Spleen (tissue), 7 donors: ENCODE measurements around the gene TMEM52B.

Experiments used
- POLR2A ChIP-seq, 3 donors: fragments of 450-650 bp; IDR thresholded peaks; one replicate each; pipeline ENCODE4 v1.5.1; 2017; ENCODE audit warnings: antibody characterized with exemption in 3 of 3, mild to moderate bottlenecking in 1 of 3
- TF ChIP-seq, protein P1 (sequence below), 11 experiments: fragments of 200-600 bp in 7 of 11; fragments of 450-650 bp in 4 of 11; sonication (generic) in 4 of 11; IDR thresholded peaks in 8 of 11; conservative IDR thresholded peaks in 3 of 11; 1 replicate in 7 of 11; 2 replicates in 4 of 11; pipeline versions ENCODE4 v1.4.0 to v1.8.0; 2016 to 2021; ENCODE audit warnings: antibody characterized with exemption in 11 of 11, inconsistent platforms in 4 of 11, mild to moderate bottlenecking in 1 of 11
- donor health status: DM: no; HTN: no; CAD: no; lungs with moderate emphysema.
- donor health status: DM: no; HTN: no; CAD: no.
- donor health status: DM: no; HTN: no; CAD: no.

DNA sequence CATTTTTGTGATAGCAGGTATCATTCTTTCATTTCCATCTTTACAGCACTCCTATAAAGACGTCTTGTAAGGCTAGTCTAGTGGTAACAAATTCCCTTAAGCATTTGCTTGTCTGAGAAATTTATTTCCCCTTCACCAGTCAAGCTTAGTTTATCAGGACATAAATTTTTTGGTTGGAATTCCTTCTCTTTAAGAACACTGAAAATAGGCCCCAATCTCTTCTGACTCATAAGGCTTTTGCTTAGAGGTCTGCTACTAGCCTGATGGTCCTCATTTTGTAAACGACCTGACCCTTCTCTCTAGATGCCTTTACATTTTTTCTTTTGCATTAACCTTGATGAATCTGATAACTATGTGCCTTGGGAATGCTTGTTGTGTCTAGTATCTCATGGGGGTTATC, 27.2 kb upstream of the TMEM52B start:
- no peak for TF ChIP-seq POLR2A (IDR thresholded peaks at IDR 0.05)
- TF ChIP-seq, protein P1, sequence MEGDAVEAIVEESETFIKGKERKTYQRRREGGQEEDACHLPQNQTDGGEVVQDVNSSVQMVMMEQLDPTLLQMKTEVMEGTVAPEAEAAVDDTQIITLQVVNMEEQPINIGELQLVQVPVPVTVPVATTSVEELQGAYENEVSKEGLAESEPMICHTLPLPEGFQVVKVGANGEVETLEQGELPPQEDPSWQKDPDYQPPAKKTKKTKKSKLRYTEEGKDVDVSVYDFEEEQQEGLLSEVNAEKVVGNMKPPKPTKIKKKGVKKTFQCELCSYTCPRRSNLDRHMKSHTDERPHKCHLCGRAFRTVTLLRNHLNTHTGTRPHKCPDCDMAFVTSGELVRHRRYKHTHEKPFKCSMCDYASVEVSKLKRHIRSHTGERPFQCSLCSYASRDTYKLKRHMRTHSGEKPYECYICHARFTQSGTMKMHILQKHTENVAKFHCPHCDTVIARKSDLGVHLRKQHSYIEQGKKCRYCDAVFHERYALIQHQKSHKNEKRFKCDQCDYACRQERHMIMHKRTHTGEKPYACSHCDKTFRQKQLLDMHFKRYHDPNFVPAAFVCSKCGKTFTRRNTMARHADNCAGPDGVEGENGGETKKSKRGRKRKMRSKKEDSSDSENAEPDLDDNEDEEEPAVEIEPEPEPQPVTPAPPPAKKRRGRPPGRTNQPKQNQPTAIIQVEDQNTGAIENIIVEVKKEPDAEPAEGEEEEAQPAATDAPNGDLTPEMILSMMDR (IDR thresholded peaks at IDR 0.05 in 8 of 11, conservative IDR thresholded peaks at IDR 0.05 in 3 of 11): no peak
